HEK293 (cell line): ENCODE results near the gene RPS6KA3.
A peak's percentile ranks its signal among the peaks of the same experiment; 100 is the strongest.

ENCODE experiments used
- CTCF ChIA-PET: fragments of 350-600 bp; formaldehyde crosslinking; extraction: SDS; loops from one replicate; lab custom pipeline; 2021; ENCODE audit warnings: antibody characterized with exemption; lab: Yijun Ruan, JAX
- POLR2A ChIA-PET: fragments of 300-600 bp; formaldehyde crosslinking; extraction: SDS; loops from one replicate; lab custom pipeline; 2020; ENCODE audit warnings: antibody characterized with exemption, inconsistent platforms; lab: Yijun Ruan, JAX
- H3K27ac ChIP-seq: fragments of 200-500 bp; sonication (Bioruptor generic); 2 replicates; pipeline ENCODE4 v1.5.1; 2014; ENCODE audit warnings: low read depth, low read length, control low read depth, inconsistent platforms; ENCODE audit errors: extremely low read depth
- H3K36me3 ChIP-seq, 2 experiments: fragments of 200-500 bp in 1 of 2; sonication (Bioruptor generic) in 1 of 2; 1 replicate in 1 of 2; 2 replicates in 1 of 2; pipeline ENCODE4 v1.5.1; 2014 to 2017; ENCODE audit warnings: inconsistent platforms in 2 of 2, low read length in 2 of 2; ENCODE audit not compliant: control insufficient read depth in 2 of 2, insufficient read depth in 1 of 2
- H3K4me1 ChIP-seq: fragments of 200-500 bp; sonication (Bioruptor generic); 2 replicates; pipeline ENCODE4 v1.5.1; 2014; ENCODE audit warnings: mild to moderate bottlenecking, low read length, inconsistent platforms; ENCODE audit not compliant: control insufficient read depth, insufficient read depth
- H3K4me3 ChIP-seq: 2 replicates; pipeline ENCODE4 v1.5.1; 2011; ENCODE audit warnings: low read depth, mild to moderate bottlenecking, control low read depth, low read length, moderate library complexity
- H3K9me3 ChIP-seq: fragments of 200-500 bp; sonication (Bioruptor generic); 2 replicates; pipeline ENCODE4 v1.5.1; 2014; ENCODE audit warnings: low read depth, low read length, inconsistent platforms; ENCODE audit not compliant: control insufficient read depth, insufficient read depth
- BCL11A ChIP-seq: fragments of 450-650 bp; formaldehyde crosslinking; IDR thresholded peaks from 2 replicates; pipeline ENCODE4 v1.5.1; 2016; ENCODE audit warnings: low read depth, missing biosample characterization, missing genetic modification characterization
- HOXA7 ChIP-seq: sonication (generic); formaldehyde crosslinking; IDR thresholded peaks from 2 replicates; pipeline ENCODE4 v1.8.1; 2022; ENCODE audit warnings: missing genetic modification reagents, borderline replicate concordance
- IKZF3 ChIP-seq: fragments of 450-650 bp; IDR thresholded peaks from 2 replicates; pipeline ENCODE4 v1.5.0; 2018; ENCODE audit warnings: missing biosample characterization, mild to moderate bottlenecking, missing genetic modification characterization, moderate library complexity
- KLF7 ChIP-seq: fragments of 450-650 bp; formaldehyde crosslinking; IDR thresholded peaks from 2 replicates; pipeline ENCODE4 v1.5.1; 2016; ENCODE audit warnings: missing biosample characterization, missing genetic modification characterization, borderline replicate concordance
- TCF7L2 ChIP-seq: IDR thresholded peaks from 2 replicates; pipeline ENCODE4 v1.6.1; 2011; ENCODE audit warnings: low read depth, mild to moderate bottlenecking, inconsistent platforms, low read length, moderate library complexity, borderline replicate concordance
- ZBTB49 ChIP-seq: fragments of 450-650 bp; formaldehyde crosslinking; IDR thresholded peaks from 2 replicates; pipeline ENCODE4 v1.5.1; 2016; ENCODE audit warnings: missing biosample characterization, missing genetic modification characterization, low read depth
- ZFP41 ChIP-seq: fragments of 450-650 bp; formaldehyde crosslinking; IDR thresholded peaks from 2 replicates; pipeline ENCODE4 v1.5.1; 2016; ENCODE audit warnings: missing biosample characterization, missing genetic modification characterization, borderline replicate concordance
- ZFP69B ChIP-seq: fragments of 450-650 bp; formaldehyde crosslinking; IDR thresholded peaks from 2 replicates; pipeline ENCODE4 v1.5.1; 2016; ENCODE audit warnings: missing biosample characterization, missing genetic modification characterization
- ZNF184 ChIP-seq: fragments of 450-650 bp; IDR thresholded peaks from 2 replicates; pipeline ENCODE4 v1.5.1; 2018; ENCODE audit warnings: missing biosample characterization, mild to moderate bottlenecking, missing genetic modification characterization
- ZNF266 ChIP-seq: fragments of 450-650 bp; formaldehyde crosslinking; IDR thresholded peaks from 2 replicates; pipeline ENCODE4 v1.5.1; 2016; ENCODE audit warnings: missing biosample characterization, missing genetic modification characterization, low read depth
- ZNF324 ChIP-seq: fragments of 450-650 bp; formaldehyde crosslinking; IDR thresholded peaks from 2 replicates; pipeline ENCODE4 v1.5.1; 2016; ENCODE audit warnings: missing biosample characterization, missing genetic modification characterization
- ZNF354C ChIP-seq: fragments of 450-650 bp; formaldehyde crosslinking; IDR thresholded peaks from 2 replicates; pipeline ENCODE4 v1.5.1; 2016; ENCODE audit warnings: missing biosample characterization, missing genetic modification characterization, low read depth, borderline replicate concordance
- ZNF366 ChIP-seq: fragments of 450-650 bp; formaldehyde crosslinking; conservative IDR thresholded peaks from 2 replicates; pipeline ENCODE4 v1.5.1; 2016; ENCODE audit warnings: missing biosample characterization, missing genetic modification characterization
- ZNF473 ChIP-seq: fragments of 450-650 bp; formaldehyde crosslinking; IDR thresholded peaks from 2 replicates; pipeline ENCODE4 v1.5.1; 2017; ENCODE audit warnings: missing biosample characterization, missing genetic modification characterization
- ZNF660 ChIP-seq: fragments of 450-650 bp; IDR thresholded peaks from 2 replicates; pipeline ENCODE4 v1.5.1; 2018; ENCODE audit warnings: missing biosample characterization, mild to moderate bottlenecking, missing genetic modification characterization
- ZNF747 ChIP-seq: fragments of 450-650 bp; formaldehyde crosslinking; IDR thresholded peaks from 2 replicates; pipeline ENCODE4 v1.5.1; 2016; ENCODE audit warnings: missing biosample characterization, missing genetic modification characterization
- ZNF76 ChIP-seq: fragments of 450-650 bp; formaldehyde crosslinking; IDR thresholded peaks from 2 replicates; pipeline ENCODE4; 2016; ENCODE audit warnings: low read depth, missing biosample characterization, missing genetic modification characterization, borderline replicate concordance
- ZNF776 ChIP-seq: fragments of 450-650 bp; formaldehyde crosslinking; IDR thresholded peaks from 2 replicates; pipeline ENCODE4 v1.5.0; 2017; ENCODE audit warnings: missing biosample characterization, missing genetic modification characterization, borderline replicate concordance
- TF ChIP-seq, protein P1 (sequence below): fragments of 450-650 bp; formaldehyde crosslinking; IDR thresholded peaks from 2 replicates; pipeline ENCODE4 v1.5.1; 2016; ENCODE audit warnings: missing biosample characterization, missing genetic modification characterization
- TF ChIP-seq, protein P2 (sequence below): fragments of 450-650 bp; formaldehyde crosslinking; IDR thresholded peaks from 2 replicates; pipeline ENCODE4 v1.5.1; 2016; ENCODE audit warnings: missing biosample characterization, missing genetic modification characterization
- TF ChIP-seq, protein P3 (sequence below): fragments of 450-650 bp; formaldehyde crosslinking; IDR thresholded peaks from 2 replicates; pipeline ENCODE4 v1.5.1; 2016; ENCODE audit warnings: missing biosample characterization, missing genetic modification characterization

The RPS6KA3 gene

DNA sequence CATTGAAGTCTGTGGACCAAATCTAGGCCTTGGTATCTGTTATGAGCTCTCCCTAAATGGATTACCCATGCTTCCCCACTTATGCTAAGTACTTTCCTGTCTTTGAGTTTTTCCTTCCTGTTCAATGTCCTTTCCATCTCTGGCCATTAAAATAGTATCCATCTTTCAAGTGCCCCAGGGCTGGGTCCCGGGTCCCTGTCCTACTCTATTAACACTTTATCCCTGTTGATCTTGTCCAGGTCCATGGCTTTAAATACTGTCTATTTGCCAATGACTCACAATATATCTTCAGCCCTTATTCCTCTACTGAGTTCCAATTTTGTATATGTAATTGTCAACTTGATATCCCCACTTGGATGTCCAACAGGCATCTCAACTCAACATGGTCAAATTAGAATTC lies 17.7 kb upstream of the RPS6KA3 start:
- ChIA-PET POLR2A (no interaction called here), CTCF (no interaction called here)
- no peaks in the 10 kb centered on the region for H3K36me3 ChIP-seq
- H3K4me3 ChIP-seq = no peak overlapping the region
- no peaks in the 10 kb centered on the region for H3K4me1 ChIP-seq
- H3K27ac ChIP-seq = no peak overlapping the region
- no peak for TF ChIP-seq ZNF354C
- no peak for TF ChIP-seq ZNF76 (tag by site-specific recombination)
- no peak for TF ChIP-seq ZNF660 (tag by site-specific recombination)
- no peak for TF ChIP-seq KLF7 (tag by site-specific recombination)
- TF ChIP-seq ZBTB49 (tag by site-specific recombination) = no peak
- TF ChIP-seq HOXA7 (CRISPR knock-in tag) = no peak
- no peak for TF ChIP-seq IKZF3 (tag by site-specific recombination)
- no peak for TF ChIP-seq ZFP41 (tag by site-specific recombination)
- TF ChIP-seq, protein P1, sequence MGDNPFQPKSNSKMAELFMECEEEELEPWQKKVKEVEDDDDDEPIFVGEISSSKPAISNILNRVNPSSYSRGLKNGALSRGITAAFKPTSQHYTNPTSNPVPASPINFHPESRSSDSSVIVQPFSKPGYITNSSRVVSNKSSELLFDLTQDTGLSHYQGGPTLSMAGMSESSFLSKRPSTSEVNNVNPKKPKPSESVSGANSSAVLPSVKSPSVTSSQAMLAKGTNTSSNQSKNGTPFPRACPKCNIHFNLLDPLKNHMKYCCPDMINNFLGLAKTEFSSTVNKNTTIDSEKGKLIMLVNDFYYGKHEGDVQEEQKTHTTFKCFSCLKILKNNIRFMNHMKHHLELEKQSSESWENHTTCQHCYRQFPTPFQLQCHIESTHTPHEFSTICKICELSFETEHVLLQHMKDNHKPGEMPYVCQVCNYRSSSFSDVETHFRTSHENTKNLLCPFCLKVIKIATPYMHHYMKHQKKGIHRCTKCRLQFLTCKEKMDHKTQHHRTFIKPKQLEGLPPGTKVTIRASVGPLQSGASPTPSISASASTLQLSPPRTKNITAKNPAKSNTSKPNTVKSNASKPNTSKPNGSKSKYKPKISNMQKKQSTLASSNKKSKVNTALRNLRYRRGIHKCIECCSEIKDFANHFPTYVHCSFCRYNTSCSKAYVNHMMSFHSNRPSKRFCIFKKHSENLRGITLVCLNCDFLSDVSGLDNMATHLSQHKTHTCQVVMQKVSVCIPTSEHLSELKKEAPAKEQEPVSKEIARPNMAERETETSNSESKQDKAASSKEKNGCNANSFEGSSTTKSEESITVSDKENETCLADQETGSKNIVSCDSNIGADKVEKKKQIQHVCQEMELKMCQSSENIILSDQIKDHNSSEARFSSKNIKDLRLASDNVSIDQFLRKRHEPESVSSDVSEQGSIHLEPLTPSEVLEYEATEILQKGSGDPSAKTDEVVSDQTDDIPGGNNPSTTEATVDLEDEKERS (tag by site-specific recombination) = no peak
- TF ChIP-seq ZNF184 (tag by site-specific recombination) = no peak
- TF ChIP-seq ZNF747 = no peak
- TF ChIP-seq, protein P2, sequence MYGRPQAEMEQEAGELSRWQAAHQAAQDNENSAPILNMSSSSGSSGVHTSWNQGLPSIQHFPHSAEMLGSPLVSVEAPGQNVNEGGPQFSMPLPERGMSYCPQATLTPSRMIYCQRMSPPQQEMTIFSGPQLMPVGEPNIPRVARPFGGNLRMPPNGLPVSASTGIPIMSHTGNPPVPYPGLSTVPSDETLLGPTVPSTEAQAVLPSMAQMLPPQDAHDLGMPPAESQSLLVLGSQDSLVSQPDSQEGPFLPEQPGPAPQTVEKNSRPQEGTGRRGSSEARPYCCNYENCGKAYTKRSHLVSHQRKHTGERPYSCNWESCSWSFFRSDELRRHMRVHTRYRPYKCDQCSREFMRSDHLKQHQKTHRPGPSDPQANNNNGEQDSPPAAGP (tag by site-specific recombination) = no peak
- TF ChIP-seq ZNF324 (tag by site-specific recombination) = no peak
- no peak for TF ChIP-seq ZNF266
- no peak for TF ChIP-seq ZNF366 (tag by site-specific recombination)
- no peaks in the 10 kb centered on the region for H3K9me3 ChIP-seq

GRCh38 chrX:20280938-20281337 lies 14.2 kb upstream of the RPS6KA3 start:
- TF ChIP-seq ZNF473 (tag by site-specific recombination) = no peak
- no peak for TF ChIP-seq TCF7L2
- no peaks in the 10 kb centered on the region for H3K9me3 ChIP-seq
- no peaks in the 10 kb centered on the region for H3K36me3 ChIP-seq
- ChIA-PET POLR2A (no interaction called here), CTCF (no interaction called here)
- H3K4me3 ChIP-seq = no peak overlapping the region
- H3K4me1 ChIP-seq = no peaks in the 10 kb centered on the region
- no peak overlapping the region for H3K27ac ChIP-seq

DNA sequence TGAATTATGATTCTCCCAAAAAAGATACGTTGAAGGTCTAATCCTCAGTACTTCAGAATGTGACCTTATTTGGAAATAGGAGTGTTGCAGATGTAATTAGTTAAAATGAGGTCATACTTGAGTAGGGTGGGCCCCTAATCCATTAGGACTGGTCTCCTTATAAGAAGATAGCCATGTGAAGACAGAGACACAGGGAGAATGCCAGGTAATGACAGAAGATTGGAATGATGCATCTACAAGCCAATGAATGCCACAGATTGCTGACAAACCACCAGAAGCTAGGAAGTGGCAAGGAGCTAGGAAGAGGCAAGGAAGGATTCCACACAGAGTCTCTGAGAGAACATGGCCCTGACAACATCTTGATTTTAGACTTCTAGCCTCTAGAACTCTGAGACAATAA lies 7.4 kb upstream of the RPS6KA3 start:
- CTCF ChIA-PET = no interaction called here

More for the DNA sequence above, 7.4 kb upstream of the RPS6KA3 start:
- POLR2A ChIA-PET = no interaction called here
- Histone ChIP-seq H3K36me3 (no peaks in the 10 kb centered on the region), H3K27ac (no peak overlapping the region), H3K9me3 (no peaks in the 10 kb centered on the region), H3K4me3 (no peak overlapping the region), H3K4me1 (no peaks in the 10 kb centered on the region)
- TF ChIP-seq ZFP69B (tag by site-specific recombination) = peak; percentile 79
- TF ChIP-seq, protein P3, sequence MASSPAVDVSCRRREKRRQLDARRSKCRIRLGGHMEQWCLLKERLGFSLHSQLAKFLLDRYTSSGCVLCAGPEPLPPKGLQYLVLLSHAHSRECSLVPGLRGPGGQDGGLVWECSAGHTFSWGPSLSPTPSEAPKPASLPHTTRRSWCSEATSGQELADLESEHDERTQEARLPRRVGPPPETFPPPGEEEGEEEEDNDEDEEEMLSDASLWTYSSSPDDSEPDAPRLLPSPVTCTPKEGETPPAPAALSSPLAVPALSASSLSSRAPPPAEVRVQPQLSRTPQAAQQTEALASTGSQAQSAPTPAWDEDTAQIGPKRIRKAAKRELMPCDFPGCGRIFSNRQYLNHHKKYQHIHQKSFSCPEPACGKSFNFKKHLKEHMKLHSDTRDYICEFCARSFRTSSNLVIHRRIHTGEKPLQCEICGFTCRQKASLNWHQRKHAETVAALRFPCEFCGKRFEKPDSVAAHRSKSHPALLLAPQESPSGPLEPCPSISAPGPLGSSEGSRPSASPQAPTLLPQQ (tag by site-specific recombination) = peak; percentile 77; the same call in 1 of the 2 replicates
- TF ChIP-seq BCL11A = no peak
- no peak for TF ChIP-seq ZNF776
- TF ChIP-seq ZBTB49 (tag by site-specific recombination) = no peak
